Neural progenitor cell (in vitro differentiated cells): ENCODE measurements around the gene LORICRIN. TPM values are rescaled to one million over a fixed set of nuclear protein-coding genes. Genes with fewer than 3 reads are reported as not detected.
A peak's percentile ranks its signal among the peaks of the same experiment; 100 is the strongest.

Source experiments
- DNase-seq: peaks from one replicate; pipeline ENCODE4 v3.0.0-alpha.2; 2016; ENCODE audit warnings: low spot score
- H2AFZ ChIP-seq: fragments of 200-600 bp; sonication (generic); replicated peaks from 2 replicates; pipeline ENCODE4 v1.6.1; 2016; ENCODE audit warnings: antibody characterized with exemption
- H3F3A ChIP-seq: fragments of 200-600 bp; sonication (generic); 2 replicates; pipeline ENCODE4 v1.6.1; 2016; ENCODE audit warnings: antibody characterized with exemption, low read depth
- H3K27ac ChIP-seq: fragments of 200-600 bp; sonication (generic); 2 replicates; pipeline ENCODE4 v1.5.1; 2016; ENCODE audit warnings: mild to moderate bottlenecking
- H3K27me3 ChIP-seq: fragments of 200-600 bp; sonication (generic); 2 replicates; pipeline ENCODE4 v1.6.1; 2016; ENCODE audit warnings: mild to moderate bottlenecking, moderate library complexity
- H3K36me3 ChIP-seq: fragments of 200-600 bp; sonication (generic); 2 replicates; pipeline ENCODE4 v1.5.1; 2016
- H3K4me1 ChIP-seq: fragments of 200-600 bp; sonication (generic); 2 replicates; pipeline ENCODE4 v1.6.1; 2016; ENCODE audit warnings: mixed run types
- H3K4me2 ChIP-seq: fragments of 200-600 bp; sonication (generic); 2 replicates; pipeline ENCODE4 v1.6.1; 2016
- H3K4me3 ChIP-seq: fragments of 200-600 bp; sonication (generic); 2 replicates; pipeline ENCODE4 v1.5.1; 2016
- H3K79me2 ChIP-seq: fragments of 200-600 bp; sonication (generic); 2 replicates; pipeline ENCODE4 v1.6.1; 2016; ENCODE audit warnings: low read depth
- H3K9ac ChIP-seq: fragments of 200-600 bp; sonication (generic); 2 replicates; pipeline ENCODE4 v1.6.1; 2016
- H3K9me3 ChIP-seq: fragments of 200-600 bp; sonication (generic); 2 replicates; pipeline ENCODE4 v1.5.1; 2016; ENCODE audit warnings: low read depth
- H4K20me1 ChIP-seq: fragments of 200-600 bp; sonication (generic); 2 replicates; pipeline ENCODE4 v1.6.1; 2016; ENCODE audit warnings: low read depth
- H3K27ac Mint-ChIP-seq: 3 replicates; pipeline ENCODE4 v1.8.0; 2021; ENCODE audit warnings: mixed read lengths
- H3K27me3 Mint-ChIP-seq: 2 replicates; pipeline ENCODE4 v1.8.0; 2022; ENCODE audit warnings: low read depth, mild to moderate bottlenecking, inconsistent platforms, moderate library complexity, mixed read lengths; ENCODE audit not compliant: insufficient read depth
- H3K36me3 Mint-ChIP-seq: 3 replicates; pipeline ENCODE4 v1.8.0; 2021; ENCODE audit warnings: mixed read lengths
- H3K4me1 Mint-ChIP-seq: 3 replicates; pipeline ENCODE4 v1.8.0; 2021; ENCODE audit warnings: mixed read lengths
- H3K4me3 Mint-ChIP-seq: 3 replicates; pipeline ENCODE4 v1.8.0; 2021; ENCODE audit warnings: mild to moderate bottlenecking, moderate library complexity, mixed read lengths
- H3K9me3 Mint-ChIP-seq: 3 replicates; pipeline ENCODE4 v1.8.0; 2020; ENCODE audit warnings: mixed read lengths
- EZH2 ChIP-seq: fragments of 200-600 bp; sonication (generic); IDR thresholded peaks from 2 replicates; pipeline ENCODE4 v1.6.1; 2017; ENCODE audit warnings: antibody characterized with exemption, mild to moderate bottlenecking, moderate library complexity
- EZH2phosphoT487 ChIP-seq: fragments of 200-600 bp; sonication (generic); IDR thresholded peaks from 2 replicates; pipeline ENCODE4 v1.6.1; 2017; ENCODE audit warnings: antibody characterized with exemption
- total RNA-seq: library from RNA; depleted of rRNA; stranded (reverse); fragments of >200 nt; gene quantifications from 2 replicates; pipeline ENCODE4 v1.2.3, GENCODE V29; 2015; ENCODE audit warnings: low replicate concordance
- TF ChIP-seq, protein P1 (sequence below): fragments of 200-600 bp; sonication (generic); IDR thresholded peaks from 2 replicates; pipeline ENCODE4 v1.5.1; 2017; ENCODE audit warnings: antibody characterized with exemption, mild to moderate bottlenecking

LORICRIN gene
- total RNA-seq, 1 donor from 2014 or later: not detected

GRCh38 chr1:153291514-153291913 lies 32.0 kb downstream of the LORICRIN start:
- Histone ChIP-seq H4K20me1 (no peaks in the 10 kb centered on the region), H3K4me1 (no peaks in the 10 kb centered on the region), H3K9me3 (no peaks in the 10 kb centered on the region), H2AFZ (no peak overlapping the region), H3K36me3 (no peaks in the 10 kb centered on the region), H3F3A (no peaks in the 10 kb centered on the region), H3K27ac (no peak overlapping the region), H3K4me2 (no peak overlapping the region), H3K27me3 (no peaks in the 10 kb centered on the region), H3K9ac (no peak overlapping the region), H3K4me3 (no peak overlapping the region), H3K79me2 (no peaks in the 10 kb centered on the region)
- Mint-ChIP-seq H3K9me3 (no peaks in the 10 kb centered on the region), H3K27ac (peak overlapping the region; percentile 32), H3K36me3 (no peaks in the 10 kb centered on the region), H3K4me3 (no peak overlapping the region), H3K4me1 (no peaks in the 10 kb centered on the region), H3K27me3 (peaks cover 4% of the 10 kb centered on the region)
- TF ChIP-seq EZH2 (no peak), EZH2phosphoT487 (no peak)
- TF ChIP-seq, protein P1, sequence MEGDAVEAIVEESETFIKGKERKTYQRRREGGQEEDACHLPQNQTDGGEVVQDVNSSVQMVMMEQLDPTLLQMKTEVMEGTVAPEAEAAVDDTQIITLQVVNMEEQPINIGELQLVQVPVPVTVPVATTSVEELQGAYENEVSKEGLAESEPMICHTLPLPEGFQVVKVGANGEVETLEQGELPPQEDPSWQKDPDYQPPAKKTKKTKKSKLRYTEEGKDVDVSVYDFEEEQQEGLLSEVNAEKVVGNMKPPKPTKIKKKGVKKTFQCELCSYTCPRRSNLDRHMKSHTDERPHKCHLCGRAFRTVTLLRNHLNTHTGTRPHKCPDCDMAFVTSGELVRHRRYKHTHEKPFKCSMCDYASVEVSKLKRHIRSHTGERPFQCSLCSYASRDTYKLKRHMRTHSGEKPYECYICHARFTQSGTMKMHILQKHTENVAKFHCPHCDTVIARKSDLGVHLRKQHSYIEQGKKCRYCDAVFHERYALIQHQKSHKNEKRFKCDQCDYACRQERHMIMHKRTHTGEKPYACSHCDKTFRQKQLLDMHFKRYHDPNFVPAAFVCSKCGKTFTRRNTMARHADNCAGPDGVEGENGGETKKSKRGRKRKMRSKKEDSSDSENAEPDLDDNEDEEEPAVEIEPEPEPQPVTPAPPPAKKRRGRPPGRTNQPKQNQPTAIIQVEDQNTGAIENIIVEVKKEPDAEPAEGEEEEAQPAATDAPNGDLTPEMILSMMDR: no peak
- no peak for DNase-seq

GRCh38 chr1:153292185-153292584 lies 32.7 kb downstream of the LORICRIN start:
- no peak for DNase-seq
- H3K4me3 ChIP-seq: no peak overlapping the region
- Mint-ChIP-seq H3K4me1 (no peaks in the 10 kb centered on the region), H3K36me3 (no peaks in the 10 kb centered on the region), H3K9me3 (no peaks in the 10 kb centered on the region), H3K27ac (no peak overlapping the region), H3K27me3 (peaks cover 4% of the 10 kb centered on the region), H3K4me3 (no peak overlapping the region)
- no peak overlapping the region for H2AFZ ChIP-seq
- H3K27ac ChIP-seq: no peak overlapping the region
- no peaks in the 10 kb centered on the region for H3K36me3 ChIP-seq
- H3K9ac ChIP-seq: no peak overlapping the region
- TF ChIP-seq, protein P1: no peak
- TF ChIP-seq EZH2 (no peak), EZH2phosphoT487 (no peak)
- no peaks in the 10 kb centered on the region for H3K79me2 ChIP-seq
- no peaks in the 10 kb centered on the region for H3F3A ChIP-seq
- H4K20me1 ChIP-seq: no peaks in the 10 kb centered on the region
- no peaks in the 10 kb centered on the region for H3K4me1 ChIP-seq
- H3K4me2 ChIP-seq: no peak overlapping the region
- no peaks in the 10 kb centered on the region for H3K27me3 ChIP-seq
- H3K9me3 ChIP-seq: no peaks in the 10 kb centered on the region

DNA sequence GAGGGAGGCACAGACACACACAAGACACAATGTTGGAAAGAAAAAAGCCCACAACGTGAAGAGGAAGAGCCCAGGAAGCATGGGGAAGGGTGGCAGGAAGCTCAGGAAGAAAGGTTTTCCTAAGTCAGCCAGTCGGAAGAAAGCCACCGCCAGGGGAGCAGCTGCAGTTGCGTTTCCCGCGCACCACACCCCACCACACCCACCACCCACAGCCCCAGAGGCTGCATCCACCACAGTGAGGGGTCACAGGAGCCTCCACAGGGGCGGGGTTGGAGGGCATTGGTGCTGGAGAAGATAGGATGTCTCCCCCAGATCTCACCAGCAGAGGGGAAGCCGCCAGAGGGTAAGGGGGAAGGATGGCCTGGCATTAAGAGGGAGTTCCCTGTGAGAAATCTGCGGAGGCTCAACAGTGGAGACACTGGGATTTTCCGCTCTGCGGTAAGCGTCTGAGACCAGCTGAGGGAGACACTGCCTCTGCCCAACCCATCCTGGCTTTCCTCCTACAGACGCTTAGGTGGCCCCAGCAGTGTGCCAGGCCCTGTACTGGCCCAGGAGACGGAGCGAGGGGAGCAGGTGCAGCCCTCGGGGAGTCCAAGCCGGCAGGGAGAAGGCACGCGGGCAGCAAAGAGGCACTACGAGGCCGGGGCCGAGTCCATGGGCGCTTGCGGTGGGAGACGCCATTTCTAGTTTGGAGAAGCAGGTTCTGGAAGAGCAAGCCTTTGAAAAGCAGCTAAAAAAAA lies 33.4 kb downstream of the LORICRIN start:
- Histone ChIP-seq H3K4me2 (no peak overlapping the region), H3K36me3 (no peaks in the 10 kb centered on the region), H3K4me1 (no peaks in the 10 kb centered on the region), H3K27me3 (no peaks in the 10 kb centered on the region), H3K4me3 (no peak overlapping the region), H3K9ac (no peak overlapping the region), H2AFZ (no peak overlapping the region), H3K27ac (no peak overlapping the region), H3K9me3 (no peaks in the 10 kb centered on the region), H4K20me1 (no peaks in the 10 kb centered on the region), H3K79me2 (no peaks in the 10 kb centered on the region), H3F3A (no peaks in the 10 kb centered on the region)
- Mint-ChIP-seq H3K27ac (no peak overlapping the region), H3K27me3 (peaks cover 4% of the 10 kb centered on the region), H3K4me1 (no peaks in the 10 kb centered on the region), H3K4me3 (no peak overlapping the region), H3K9me3 (no peaks in the 10 kb centered on the region), H3K36me3 (no peaks in the 10 kb centered on the region)
- TF ChIP-seq, protein P1: no peak
- TF ChIP-seq EZH2: no peak
- DNase-seq: no peak
